ENCODE results near the gene SLC9A5. TPM values are rescaled to one million over a fixed set of nuclear protein-coding genes. Genes with fewer than 3 reads are reported as not detected.

The SLC9A5 gene
- total and polyA plus RNA-seq, 9 of the 15 experiments (the other 6 are each of a cell fraction or from before 2014, with no cell fraction given): 0.06 to 3.1 (median 1.2) TPM

DNA sequence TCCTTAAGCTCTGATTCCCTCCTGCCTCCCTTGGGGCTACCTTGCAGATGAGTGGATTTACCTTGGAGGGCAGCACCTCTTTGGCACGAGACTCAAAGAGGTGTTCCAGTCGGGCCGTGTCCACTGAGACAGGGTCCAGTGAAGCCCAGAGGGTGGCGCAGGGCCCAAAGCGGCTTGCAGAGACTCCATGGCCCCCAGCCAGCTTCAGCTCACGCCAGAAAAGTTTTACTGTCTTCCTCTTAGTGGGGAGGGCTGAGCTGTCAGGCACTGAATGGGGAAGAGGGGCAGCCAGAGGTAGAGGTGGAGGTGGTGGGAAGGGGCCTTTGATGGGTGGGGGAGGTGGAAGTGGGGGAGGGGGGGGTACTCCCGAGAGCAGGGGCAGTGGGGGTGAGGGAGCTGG lies 15.2 kb upstream of the SLC9A5 start (continued):
- TF ChIP-seq, protein P1, sequence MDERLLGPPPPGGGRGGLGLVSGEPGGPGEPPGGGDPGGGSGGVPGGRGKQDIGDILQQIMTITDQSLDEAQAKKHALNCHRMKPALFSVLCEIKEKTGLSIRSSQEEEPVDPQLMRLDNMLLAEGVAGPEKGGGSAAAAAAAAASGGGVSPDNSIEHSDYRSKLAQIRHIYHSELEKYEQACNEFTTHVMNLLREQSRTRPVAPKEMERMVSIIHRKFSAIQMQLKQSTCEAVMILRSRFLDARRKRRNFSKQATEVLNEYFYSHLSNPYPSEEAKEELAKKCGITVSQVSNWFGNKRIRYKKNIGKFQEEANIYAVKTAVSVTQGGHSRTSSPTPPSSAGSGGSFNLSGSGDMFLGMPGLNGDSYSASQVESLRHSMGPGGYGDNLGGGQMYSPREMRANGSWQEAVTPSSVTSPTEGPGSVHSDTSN (CRISPR knock-in tag; IDR thresholded peaks at IDR 0.05; ENCODE audit: low read depth): no peak
- TF ChIP-seq, protein P1 (tag; conservative IDR thresholded peaks at IDR 0.05; ENCODE audit: low read depth): no peak
- TF ChIP-seq, protein P2, sequence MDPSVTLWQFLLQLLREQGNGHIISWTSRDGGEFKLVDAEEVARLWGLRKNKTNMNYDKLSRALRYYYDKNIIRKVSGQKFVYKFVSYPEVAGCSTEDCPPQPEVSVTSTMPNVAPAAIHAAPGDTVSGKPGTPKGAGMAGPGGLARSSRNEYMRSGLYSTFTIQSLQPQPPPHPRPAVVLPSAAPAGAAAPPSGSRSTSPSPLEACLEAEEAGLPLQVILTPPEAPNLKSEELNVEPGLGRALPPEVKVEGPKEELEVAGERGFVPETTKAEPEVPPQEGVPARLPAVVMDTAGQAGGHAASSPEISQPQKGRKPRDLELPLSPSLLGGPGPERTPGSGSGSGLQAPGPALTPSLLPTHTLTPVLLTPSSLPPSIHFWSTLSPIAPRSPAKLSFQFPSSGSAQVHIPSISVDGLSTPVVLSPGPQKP (CRISPR knock-in tag; IDR thresholded peaks at IDR 0.05): no peak

DNA sequence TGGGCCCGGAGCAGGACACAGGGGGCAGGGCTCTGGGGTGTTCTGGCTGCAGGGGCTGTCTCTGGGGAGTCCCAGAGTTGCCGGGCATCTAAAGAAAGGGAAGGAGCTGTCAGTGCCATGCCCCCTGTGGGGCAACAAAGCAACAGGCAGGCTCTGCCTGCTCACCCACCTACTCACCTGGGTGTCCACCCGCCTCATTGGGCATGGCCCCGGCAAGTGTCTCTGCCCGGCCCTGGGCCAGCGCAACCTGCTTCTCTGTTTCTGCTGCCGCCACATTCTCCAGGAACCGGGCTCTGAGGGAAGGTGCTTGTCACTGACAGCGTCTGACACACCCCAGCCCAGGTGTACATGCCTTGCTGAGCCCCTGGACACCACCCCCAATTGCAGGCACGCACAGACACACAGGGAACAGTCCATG lies 14.6 kb upstream of the SLC9A5 start:
- intact Hi-C loops (cut with micrococcal nuclease): no loop called here
- POLR2A ChIA-PET: no interaction called here

More for the DNA sequence above, 14.6 kb upstream of the SLC9A5 start:
- Histone ChIP-seq H3K9me3 (replicated peaks; ENCODE audit: control insufficient read depth, insufficient read depth, low read depth, low read length) (no peaks in the 10 kb centered on the region), H3K9ac (ENCODE audit: insufficient read depth in 1 of 2, low read depth in 2 of 2, low read length in 2 of 2) (peak overlapping the region in 1 of 2 experiments; percentile 43; a peak in 1 of 4 replicates), H2AFZ (ENCODE audit: low read depth, low read length) (no peak overlapping the region), H3K9me1 (ENCODE audit: control insufficient read depth, insufficient read depth, low read length) (no peaks in the 10 kb centered on the region), H3K36me3 (ENCODE audit: control insufficient read depth, insufficient read depth, low read length) (peaks cover 93% of the 10 kb centered on the region; the same call in 2 of the 3 replicates), H3K4me1 (replicated peaks in 1 of 2; ENCODE audit: control insufficient read depth in 2 of 2, insufficient read depth in 2 of 2, low read length in 2 of 2) (peaks cover 8 to 26% of the 10 kb centered on the region in 2 experiments; a peak in 4 of 5 replicates), H3K4me3 (no peak overlapping the region), H4K20me1 (replicated peaks; ENCODE audit: control insufficient read depth, insufficient read depth, low read length) (peaks cover 4% of the 10 kb centered on the region), H3K27ac (ENCODE audit: extremely low read depth, low read depth, low read length) (no peak overlapping the region), H3K79me2 (ENCODE audit: control insufficient read depth, insufficient read depth, low read length) (peaks cover 7% of the 10 kb centered on the region; the same call in 2 of the 3 replicates), H3K4me2 (ENCODE audit: insufficient read depth, low read length) (no peak overlapping the region), H3K27me3 (ENCODE audit: control insufficient read depth in 2 of 2, insufficient read depth in 2 of 2, low read length in 2 of 2) (no peaks in the 10 kb centered on the region)
- CTCF ChIA-PET (ENCODE audit: low intra/inter-chr PET ratio): no interaction called here
- FAIRE-seq (no peak), ATAC-seq (no peak), DNase-seq (ENCODE audit: extremely low read depth in 1 of 4, low spot score in 3 of 4) (no peak)
- in situ Hi-C loops (cut with MboI): no loop called here
- WGBS (ENCODE audit: insufficient coverage, low coverage, missing lambda C conversion rate): 95% methylated on average over 9 of the region's 10 CpGs
- BruUV-seq (replicated peaks): no TSS peak
- TF ChIP-seq RBFOX2 (IDR thresholded peaks at IDR 0.05; ENCODE audit: low read depth, low read length) (peak; percentile 45; the same call in 1 of the 2 replicates), POLR2G (IDR thresholded peaks at IDR 0.05; ENCODE audit: low read depth, low read length) (peak; percentile 65), RBM25 (IDR thresholded peaks at IDR 0.05; ENCODE audit: low read depth, low read length, severe bottlenecking) (no peak)

All from K562 (cell line).